Fibroblast of lung (primary cell): ENCODE measurements around the gene TEX29. TPM values are rescaled to one million over a fixed set of nuclear protein-coding genes. Genes with fewer than 3 reads are reported as not detected.

ENCODE experiments used
- DNase-seq, 2 donors: peaks; one replicate each; pipeline versions ENCODE4 v3.0.0 to v3.0.0-alpha.2; 2010; ENCODE audit warnings: low read depth in 2 of 2
- H2AFZ ChIP-seq: 2 replicates; pipeline ENCODE4 v1.5.1; 2012; ENCODE audit warnings: low read length, control low read depth, inconsistent platforms
- H3K27ac ChIP-seq: 2 replicates; pipeline ENCODE4 v1.5.1; 2011; ENCODE audit warnings: low read length, control low read depth; ENCODE audit not compliant: insufficient read depth
- H3K27me3 ChIP-seq: 2 replicates; pipeline ENCODE4 v1.5.1; 2011; ENCODE audit warnings: mild to moderate bottlenecking, low read length; ENCODE audit not compliant: control insufficient read depth, insufficient read depth
- H3K36me3 ChIP-seq: 2 replicates; pipeline ENCODE4 v1.5.1; 2011; ENCODE audit warnings: low read length; ENCODE audit not compliant: control insufficient read depth, insufficient read depth
- H3K4me1 ChIP-seq: 2 replicates; pipeline ENCODE4 v1.5.1; 2011; ENCODE audit warnings: low read length; ENCODE audit not compliant: control insufficient read depth, insufficient read depth; ENCODE audit errors: extremely low read depth
- H3K4me2 ChIP-seq: 2 replicates; pipeline ENCODE4 v1.5.1; 2011; ENCODE audit warnings: low read length, control low read depth; ENCODE audit not compliant: insufficient read depth; ENCODE audit errors: extremely low read depth
- H3K4me3 ChIP-seq, 4 experiments: fragments of 200-600 bp in 1 of 4; sonication (generic) in 1 of 4; replicated peaks in 1 of 4; 2 replicates each; pipeline ENCODE4 v1.5.1; 2011 to 2016; ENCODE audit warnings: low read length in 4 of 4, low read depth in 3 of 4, mild to moderate bottlenecking in 3 of 4, control low read depth in 2 of 4, inconsistent platforms in 1 of 4, mixed read lengths in 1 of 4; ENCODE audit not compliant: insufficient read depth in 1 of 4; ENCODE audit errors: control extremely low read depth in 1 of 4
- H3K79me2 ChIP-seq: 2 replicates; pipeline ENCODE4 v1.5.1; 2012; ENCODE audit warnings: mild to moderate bottlenecking, low read length, inconsistent platforms; ENCODE audit not compliant: control insufficient read depth, insufficient read depth
- H3K9ac ChIP-seq: 2 replicates; pipeline ENCODE4 v1.5.1; 2011; ENCODE audit warnings: mild to moderate bottlenecking, low read length, control low read depth; ENCODE audit not compliant: insufficient read depth
- H3K9me3 ChIP-seq: 2 replicates; pipeline ENCODE4 v1.5.1; 2012; ENCODE audit warnings: low read depth, low read length; ENCODE audit not compliant: control insufficient read depth, insufficient read depth
- H4K20me1 ChIP-seq: 2 replicates; pipeline ENCODE4 v1.5.1; 2011; ENCODE audit warnings: low read length; ENCODE audit not compliant: control insufficient read depth, insufficient read depth; ENCODE audit errors: extremely low read depth
- EZH2 ChIP-seq: IDR thresholded peaks from 2 replicates; pipeline ENCODE4 v1.5.1; 2012; ENCODE audit warnings: low read length, control low read depth, mild to moderate bottlenecking; ENCODE audit errors: missing control alignments
- polyA plus RNA-seq, 2 donors: library from polyadenylated mRNA; depleted of rRNA in 1 of 2; stranded (reverse) in 1 of 2; unstranded in 1 of 2; fragments of >200 nt; gene quantifications; 2 replicates each; pipeline ENCODE4 v1.2.1, GENCODE V29; 2011 to 2012; ENCODE audit warnings: missing spikeins in 1 of 2
- total RNA-seq: library from RNA; depleted of rRNA; stranded (reverse); fragments of >200 nt; gene quantifications from 2 replicates; pipeline ENCODE4 v1.2.1, GENCODE V29; 2014
- TF ChIP-seq, protein P1 (sequence below), 2 donors: IDR thresholded peaks in 1 of 2; conservative IDR thresholded peaks in 1 of 2; 1 replicate in 1 of 2; 2 replicates in 1 of 2; pipeline ENCODE4 v1.5.1; 2011 to 2012; ENCODE audit warnings: low read length in 2 of 2, control low read depth in 1 of 2, inconsistent platforms in 1 of 2, low read depth in 1 of 2, mild to moderate bottlenecking in 1 of 2

Gene TEX29
- total and polyA plus RNA-seq, 2 donors (not counting 1 experiment from before 2014, with no cell fraction given), result 0.66 to 1.7 TPM

- no peak overlapping the region for H3K4me3 ChIP-seq
- H4K20me1 ChIP-seq, result no peaks in the 10 kb centered on the region
- H3K79me2 ChIP-seq, result no peaks in the 10 kb centered on the region
- TF ChIP-seq, protein P1, sequence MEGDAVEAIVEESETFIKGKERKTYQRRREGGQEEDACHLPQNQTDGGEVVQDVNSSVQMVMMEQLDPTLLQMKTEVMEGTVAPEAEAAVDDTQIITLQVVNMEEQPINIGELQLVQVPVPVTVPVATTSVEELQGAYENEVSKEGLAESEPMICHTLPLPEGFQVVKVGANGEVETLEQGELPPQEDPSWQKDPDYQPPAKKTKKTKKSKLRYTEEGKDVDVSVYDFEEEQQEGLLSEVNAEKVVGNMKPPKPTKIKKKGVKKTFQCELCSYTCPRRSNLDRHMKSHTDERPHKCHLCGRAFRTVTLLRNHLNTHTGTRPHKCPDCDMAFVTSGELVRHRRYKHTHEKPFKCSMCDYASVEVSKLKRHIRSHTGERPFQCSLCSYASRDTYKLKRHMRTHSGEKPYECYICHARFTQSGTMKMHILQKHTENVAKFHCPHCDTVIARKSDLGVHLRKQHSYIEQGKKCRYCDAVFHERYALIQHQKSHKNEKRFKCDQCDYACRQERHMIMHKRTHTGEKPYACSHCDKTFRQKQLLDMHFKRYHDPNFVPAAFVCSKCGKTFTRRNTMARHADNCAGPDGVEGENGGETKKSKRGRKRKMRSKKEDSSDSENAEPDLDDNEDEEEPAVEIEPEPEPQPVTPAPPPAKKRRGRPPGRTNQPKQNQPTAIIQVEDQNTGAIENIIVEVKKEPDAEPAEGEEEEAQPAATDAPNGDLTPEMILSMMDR (conservative IDR thresholded peaks at IDR 0.05 in 1 of 2, IDR thresholded peaks at IDR 0.05 in 1 of 2; ENCODE audit: low read depth in 1 of 2, low read length in 2 of 2), result no peak
- TF ChIP-seq EZH2, result no peak
- H3K4me1 ChIP-seq, result no peaks in the 10 kb centered on the region
- no peak overlapping the region for H3K9ac ChIP-seq
- no peak overlapping the region for H2AFZ ChIP-seq
- no peak overlapping the region for H3K4me2 ChIP-seq
- no peak for DNase-seq
- H3K27ac ChIP-seq, result no peak overlapping the region
- H3K9me3 ChIP-seq, result no peaks in the 10 kb centered on the region
- no peaks in the 10 kb centered on the region for H3K27me3 ChIP-seq
- H3K36me3 ChIP-seq, result no peaks in the 10 kb centered on the region
Observed at GRCh38 chr13:111347438-111347837, 27.0 kb downstream of the TEX29 start.

- Histone ChIP-seq H3K27me3 (no peaks in the 10 kb centered on the region), H3K4me1 (no peaks in the 10 kb centered on the region), H2AFZ (no peak overlapping the region), H3K9ac (no peak overlapping the region), H3K9me3 (no peaks in the 10 kb centered on the region), H3K36me3 (no peaks in the 10 kb centered on the region), H3K4me3 (no peak overlapping the region), H4K20me1 (no peaks in the 10 kb centered on the region), H3K27ac (no peak overlapping the region), H3K4me2 (no peak overlapping the region), H3K79me2 (no peaks in the 10 kb centered on the region)
- DNase-seq, result no peak
- TF ChIP-seq EZH2, result no peak
- TF ChIP-seq, protein P1 (conservative IDR thresholded peaks at IDR 0.05 in 1 of 2, IDR thresholded peaks at IDR 0.05 in 1 of 2; ENCODE audit: low read depth in 1 of 2, low read length in 2 of 2), result no peak
Observed at GRCh38 chr13:111353508-111353907, 33.1 kb downstream of the TEX29 start.

GRCh38 chr13:111354789-111355188, 34.3 kb downstream of the TEX29 start:
- no peak overlapping the region for H3K4me3 ChIP-seq
- no peaks in the 10 kb centered on the region for H3K27me3 ChIP-seq
- no peak for DNase-seq
- H2AFZ ChIP-seq, result no peak overlapping the region
- no peak overlapping the region for H3K27ac ChIP-seq
- H4K20me1 ChIP-seq, result no peaks in the 10 kb centered on the region
- no peaks in the 10 kb centered on the region for H3K9me3 ChIP-seq
- no peaks in the 10 kb centered on the region for H3K36me3 ChIP-seq
- no peak overlapping the region for H3K9ac ChIP-seq
- no peaks in the 10 kb centered on the region for H3K4me1 ChIP-seq
- no peaks in the 10 kb centered on the region for H3K79me2 ChIP-seq
- H3K4me2 ChIP-seq, result no peak overlapping the region
- TF ChIP-seq, protein P1 (conservative IDR thresholded peaks at IDR 0.05 in 1 of 2, IDR thresholded peaks at IDR 0.05 in 1 of 2; ENCODE audit: low read depth in 1 of 2, low read length in 2 of 2), result no peak
